ENCODE data around the gene SLC6A18.

The SLC6A18 gene

DNA sequence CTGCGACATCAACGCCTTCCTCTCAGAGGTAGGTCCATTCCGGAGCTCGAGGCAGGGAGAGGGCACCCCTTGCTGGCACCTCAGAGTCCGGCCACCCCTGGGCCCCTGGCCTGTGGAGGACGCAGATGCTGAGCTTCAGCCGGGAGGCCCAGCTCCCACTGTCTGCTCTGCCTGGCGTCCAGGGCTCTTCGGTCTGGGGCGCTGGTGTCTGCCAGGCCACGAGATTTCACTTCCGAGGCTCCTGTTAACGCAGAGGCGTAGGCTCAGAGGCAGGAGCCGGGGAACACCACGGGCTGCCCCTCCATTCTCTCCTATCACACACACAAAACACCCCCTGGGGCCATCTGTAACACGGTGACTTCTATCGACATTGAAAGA lies 8.3 kb upstream of the SLC6A18 start:
- no peak for DNase-seq (ENCODE audit: low read depth)
- H3K4me3 ChIP-seq (replicated peaks; ENCODE audit: low read depth, low read length): no peak overlapping the region
- TF ChIP-seq, protein P1, sequence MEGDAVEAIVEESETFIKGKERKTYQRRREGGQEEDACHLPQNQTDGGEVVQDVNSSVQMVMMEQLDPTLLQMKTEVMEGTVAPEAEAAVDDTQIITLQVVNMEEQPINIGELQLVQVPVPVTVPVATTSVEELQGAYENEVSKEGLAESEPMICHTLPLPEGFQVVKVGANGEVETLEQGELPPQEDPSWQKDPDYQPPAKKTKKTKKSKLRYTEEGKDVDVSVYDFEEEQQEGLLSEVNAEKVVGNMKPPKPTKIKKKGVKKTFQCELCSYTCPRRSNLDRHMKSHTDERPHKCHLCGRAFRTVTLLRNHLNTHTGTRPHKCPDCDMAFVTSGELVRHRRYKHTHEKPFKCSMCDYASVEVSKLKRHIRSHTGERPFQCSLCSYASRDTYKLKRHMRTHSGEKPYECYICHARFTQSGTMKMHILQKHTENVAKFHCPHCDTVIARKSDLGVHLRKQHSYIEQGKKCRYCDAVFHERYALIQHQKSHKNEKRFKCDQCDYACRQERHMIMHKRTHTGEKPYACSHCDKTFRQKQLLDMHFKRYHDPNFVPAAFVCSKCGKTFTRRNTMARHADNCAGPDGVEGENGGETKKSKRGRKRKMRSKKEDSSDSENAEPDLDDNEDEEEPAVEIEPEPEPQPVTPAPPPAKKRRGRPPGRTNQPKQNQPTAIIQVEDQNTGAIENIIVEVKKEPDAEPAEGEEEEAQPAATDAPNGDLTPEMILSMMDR (IDR thresholded peaks at IDR 0.05; ENCODE audit: low read length, missing control alignments): no peak

DNA sequence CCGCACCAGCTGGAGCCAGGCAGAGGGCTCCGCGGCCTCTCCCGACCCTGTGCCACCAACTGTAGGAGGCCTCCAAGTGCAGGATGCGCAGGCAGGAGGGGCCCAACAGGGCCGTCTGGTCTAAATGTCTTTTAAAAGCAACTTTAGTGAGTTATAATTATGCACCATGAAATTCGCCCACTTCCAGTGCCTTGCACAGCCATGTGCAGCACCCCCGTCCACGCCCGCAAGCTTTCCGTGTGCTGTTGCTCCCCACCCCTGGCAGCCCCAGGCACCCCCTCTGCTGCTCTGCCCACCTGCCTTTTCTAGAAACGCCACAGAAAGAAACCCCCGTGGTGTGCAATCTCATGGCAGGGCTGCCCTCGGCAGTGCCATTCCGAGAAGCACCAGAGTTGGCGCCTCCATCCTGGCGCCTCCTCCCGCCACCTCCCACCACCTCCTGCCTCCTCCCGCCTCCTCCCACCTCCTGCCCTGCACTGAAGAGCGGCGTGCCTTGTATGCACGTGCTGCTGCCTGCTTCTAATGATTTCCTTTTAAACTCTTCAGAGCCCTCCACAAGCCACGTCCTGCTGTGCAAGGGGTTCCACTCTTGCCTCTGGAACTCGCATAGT lies 7.5 kb upstream of the SLC6A18 start:
- no peak for DNase-seq (ENCODE audit: low read depth)
- TF ChIP-seq, protein P1 (IDR thresholded peaks at IDR 0.05; ENCODE audit: low read length, missing control alignments): no peak
- H3K4me3 ChIP-seq (replicated peaks; ENCODE audit: low read depth, low read length): no peak overlapping the region

DNA sequence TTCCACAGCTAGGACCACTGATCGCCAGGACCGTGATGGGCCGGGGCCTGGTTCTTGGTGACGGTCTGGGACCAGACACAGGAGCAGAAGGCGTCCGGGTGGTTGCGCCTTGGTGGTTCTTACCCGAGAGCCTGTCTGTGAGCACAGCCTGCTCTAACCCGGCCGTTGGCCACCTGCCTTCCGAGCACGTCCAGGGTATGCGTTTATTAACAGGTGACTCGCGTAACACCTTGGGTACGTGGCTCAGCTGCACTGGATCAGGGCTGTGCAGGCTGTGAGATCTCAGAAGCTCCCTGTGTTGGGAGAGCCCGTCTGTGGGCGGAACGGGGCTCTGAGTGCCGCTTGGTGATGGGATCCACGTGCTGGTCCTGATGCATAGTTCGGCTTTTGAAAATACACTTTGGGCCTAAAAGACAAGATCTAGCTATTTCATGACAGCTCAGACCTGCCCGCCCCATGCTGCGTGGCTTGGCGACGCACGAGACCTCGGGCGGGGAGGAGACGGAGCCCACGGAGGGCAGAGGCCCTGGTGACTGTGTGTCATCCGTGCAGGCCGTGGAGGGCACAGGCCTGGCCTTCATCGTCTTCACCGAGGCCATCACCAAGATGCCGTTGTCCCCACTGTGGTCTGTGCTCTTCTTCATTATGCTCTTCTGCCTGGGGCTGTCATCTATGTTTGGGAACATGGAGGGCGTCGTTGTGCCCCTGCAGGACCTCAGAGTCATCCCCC lies 6.7 kb upstream of the SLC6A18 start:
- no peak for DNase-seq (ENCODE audit: low read depth)
- H3K4me3 ChIP-seq (replicated peaks; ENCODE audit: low read depth, low read length): no peak overlapping the region
- TF ChIP-seq, protein P1 (IDR thresholded peaks at IDR 0.05; ENCODE audit: low read length, missing control alignments): no peak

DNA sequence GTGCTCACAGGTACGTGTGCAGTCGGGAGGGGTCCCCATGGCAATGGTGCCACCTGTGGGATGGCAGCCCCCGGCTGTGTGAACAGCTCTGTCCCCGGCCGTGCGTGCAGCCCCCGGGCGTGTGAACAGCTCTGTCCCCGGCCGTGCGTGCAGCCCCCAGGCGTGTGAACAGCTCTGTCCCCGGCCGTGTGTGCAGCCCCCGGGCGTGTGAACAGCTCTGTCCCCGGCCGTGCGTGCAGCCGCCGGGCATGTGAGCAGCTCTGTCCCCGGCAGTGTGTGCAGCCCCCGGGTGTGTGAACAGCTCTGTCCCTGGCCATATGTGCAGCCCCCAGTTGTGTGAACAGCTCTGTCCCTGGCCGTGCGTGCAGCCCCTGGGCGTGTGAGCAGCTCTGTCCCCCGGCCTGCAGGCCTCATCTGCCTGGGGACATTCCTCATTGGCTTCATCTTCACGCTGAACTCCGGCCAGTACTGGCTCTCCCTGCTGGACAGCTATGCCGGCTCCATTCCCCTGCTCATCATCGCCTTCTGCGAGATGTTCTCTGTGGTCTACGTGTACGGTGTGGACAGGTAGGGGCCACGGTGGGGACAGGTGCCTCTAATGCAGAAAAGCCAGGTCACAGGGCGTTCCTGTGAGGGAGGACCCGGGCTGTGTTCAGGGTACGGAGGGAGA lies 5.9 kb upstream of the SLC6A18 start:
- H3K4me3 ChIP-seq (replicated peaks; ENCODE audit: low read depth, low read length): no peak overlapping the region
- TF ChIP-seq, protein P1 (IDR thresholded peaks at IDR 0.05; ENCODE audit: low read length, missing control alignments): no peak
- no peak for DNase-seq (ENCODE audit: low read depth)

DNA sequence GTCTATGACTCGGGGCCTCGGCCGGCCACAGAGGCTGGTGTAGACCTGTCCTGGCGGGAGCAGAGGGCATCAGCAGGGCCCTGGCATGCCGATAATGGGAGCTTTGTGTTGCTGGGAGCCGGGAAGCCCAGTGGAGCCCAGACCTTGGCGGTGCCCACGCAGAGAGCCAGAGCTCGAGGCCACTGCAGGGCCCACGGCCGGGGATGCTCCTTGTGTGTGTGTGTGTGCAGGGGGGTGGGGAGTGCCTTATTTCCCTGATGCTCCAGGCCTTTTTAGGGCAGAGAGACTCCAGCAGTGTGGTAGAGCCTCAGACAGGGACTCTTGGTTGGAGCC lies 5.4 kb upstream of the SLC6A18 start:
- TF ChIP-seq, protein P1 (IDR thresholded peaks at IDR 0.05; ENCODE audit: low read length, missing control alignments): no peak
- no peak for DNase-seq (ENCODE audit: low read depth)
- no peak overlapping the region for H3K4me3 ChIP-seq (replicated peaks; ENCODE audit: low read depth, low read length)

DNA sequence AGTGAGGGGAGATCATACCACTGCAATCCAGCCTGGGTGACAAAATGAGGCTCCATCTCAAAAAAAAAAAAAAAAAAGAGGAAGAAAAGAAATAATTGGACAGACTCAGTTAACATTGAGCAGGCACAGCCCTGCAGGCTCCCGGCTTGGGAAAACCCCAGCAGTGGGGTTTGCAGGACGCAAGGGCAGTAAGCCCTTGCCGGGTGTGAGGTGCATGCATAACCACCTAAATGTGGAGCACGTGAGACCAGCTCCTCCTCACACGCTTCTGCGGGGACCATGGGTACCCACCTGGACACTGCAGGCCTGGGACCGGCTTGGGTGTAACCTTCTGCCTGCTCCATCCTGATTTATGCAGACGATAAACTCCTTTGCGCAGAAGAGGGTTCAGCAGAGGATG lies 4.8 kb upstream of the SLC6A18 start:
- TF ChIP-seq, protein P1 (IDR thresholded peaks at IDR 0.05; ENCODE audit: low read length, missing control alignments): no peak
- no peak for DNase-seq (ENCODE audit: low read depth)
- H3K4me3 ChIP-seq (replicated peaks; ENCODE audit: low read depth, low read length): no peak overlapping the region
